Stimulated activated CD4-positive, alpha-beta T cell treated with anti-CD3 and anti-CD28 coated beads, Interleukin-12 subunit alpha, Interleukin-12 subunit beta, amount 100 ng/mL, for 4 hours (primary cell): Measurements from ENCODE around the gene MAN2C1.
"Not testable (repeated sequence)": the region's sequence is repeated elsewhere in the genome, so short reads cannot be mapped to it uniquely, and the experiment has no call there.

Experiments used
- DNase-seq: peaks from one replicate; pipeline ENCODE4 v3.0.0-alpha.2; 2020

The MAN2C1 gene

GRCh38 chr15:75342221-75342620 lies 26.2 kb downstream of the MAN2C1 start:
- DNase-seq: no peak

GRCh38 chr15:75339531-75340240 lies 28.7 kb downstream of the MAN2C1 start:
- no peak for DNase-seq

DNA sequence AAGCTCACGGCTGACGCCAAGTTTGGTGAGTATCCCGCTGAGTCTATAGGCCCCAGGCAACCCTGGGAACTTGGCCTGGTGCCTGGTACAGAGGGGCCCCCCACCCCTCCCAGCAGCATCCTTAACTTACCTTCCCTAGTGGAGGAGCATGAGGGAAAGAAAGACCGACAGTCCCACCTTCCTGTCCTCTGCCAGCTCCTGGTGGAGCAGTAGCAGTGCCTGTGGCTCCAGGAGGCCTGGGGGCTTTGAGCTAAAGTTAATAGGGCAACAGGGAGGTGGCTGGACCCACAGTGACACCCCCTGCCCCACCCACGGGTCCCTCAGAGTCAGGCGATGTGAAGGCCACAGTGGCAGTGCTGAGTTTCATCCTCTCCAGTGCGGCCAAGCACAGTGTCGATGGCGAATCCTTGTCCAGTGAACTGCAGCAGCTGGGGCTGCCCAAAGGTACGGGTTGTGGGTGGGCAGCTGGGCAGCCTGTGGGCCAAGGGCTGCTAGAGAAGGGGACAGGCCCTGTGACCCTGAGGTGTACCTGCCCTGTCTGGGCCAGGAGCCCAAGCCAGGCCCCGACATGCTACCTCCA lies 29.7 kb downstream of the MAN2C1 start:
- DNase-seq: no peak

DNA sequence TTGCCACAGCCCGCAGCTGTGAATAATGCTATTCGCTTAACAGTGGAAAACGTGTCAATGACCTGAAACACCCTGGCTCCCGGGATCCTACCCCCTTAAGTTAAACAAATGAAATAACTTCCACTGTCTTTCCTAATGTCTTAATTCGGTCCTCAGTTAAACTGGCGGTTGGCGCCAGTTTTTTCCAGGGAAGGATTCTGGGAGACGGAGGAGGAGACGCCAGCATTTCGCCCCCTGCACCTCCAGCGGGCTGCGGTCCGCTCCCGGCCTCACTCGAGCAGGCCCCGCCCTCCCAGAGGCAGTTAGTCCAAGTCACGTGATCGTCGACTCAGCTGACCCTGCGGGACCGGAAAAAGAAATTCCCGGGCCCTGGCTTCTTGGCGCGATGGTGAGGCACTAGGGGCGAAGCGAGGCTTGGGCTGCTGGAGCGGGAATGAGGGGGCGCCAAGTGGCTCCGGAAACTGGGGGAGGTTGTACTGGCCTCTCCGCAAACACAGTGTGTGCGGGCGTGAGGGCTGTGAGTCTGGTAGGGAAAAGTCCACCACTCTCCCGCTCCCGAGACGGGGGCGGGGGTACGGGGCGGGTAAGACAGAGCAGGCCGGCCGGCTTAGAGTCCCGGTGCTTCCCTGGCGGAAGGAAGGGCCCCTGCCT lies 32.6 kb downstream of the MAN2C1 start, which contains the start of gene COMMD4:
Gene COMMD4 (plus strand): TSS at position 359 of the 651 bp plus-strand sequence. CDS start 27 bp downstream, at position 386.
- DNase-seq: peak; percentile 82

DNA sequence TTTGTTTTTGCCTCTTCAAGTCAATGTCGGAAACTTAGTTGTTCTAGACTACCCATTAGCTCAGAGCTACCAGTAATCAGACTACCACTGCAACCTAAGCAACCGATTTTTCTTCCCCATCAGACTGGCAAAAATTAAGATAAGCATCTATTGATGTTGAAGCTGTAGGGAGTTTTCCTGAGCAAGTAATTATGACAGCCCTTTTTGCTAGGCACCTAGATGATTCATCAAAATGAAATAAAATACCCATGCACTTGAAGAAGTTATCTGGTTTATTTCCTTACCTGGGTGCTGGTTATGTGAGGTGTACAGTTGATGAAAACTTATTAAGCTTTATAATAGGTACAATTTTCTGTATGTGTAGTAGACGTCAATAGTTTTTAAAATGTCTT lies 33.1 kb downstream of the MAN2C1 start:
- no peak for DNase-seq

DNA sequence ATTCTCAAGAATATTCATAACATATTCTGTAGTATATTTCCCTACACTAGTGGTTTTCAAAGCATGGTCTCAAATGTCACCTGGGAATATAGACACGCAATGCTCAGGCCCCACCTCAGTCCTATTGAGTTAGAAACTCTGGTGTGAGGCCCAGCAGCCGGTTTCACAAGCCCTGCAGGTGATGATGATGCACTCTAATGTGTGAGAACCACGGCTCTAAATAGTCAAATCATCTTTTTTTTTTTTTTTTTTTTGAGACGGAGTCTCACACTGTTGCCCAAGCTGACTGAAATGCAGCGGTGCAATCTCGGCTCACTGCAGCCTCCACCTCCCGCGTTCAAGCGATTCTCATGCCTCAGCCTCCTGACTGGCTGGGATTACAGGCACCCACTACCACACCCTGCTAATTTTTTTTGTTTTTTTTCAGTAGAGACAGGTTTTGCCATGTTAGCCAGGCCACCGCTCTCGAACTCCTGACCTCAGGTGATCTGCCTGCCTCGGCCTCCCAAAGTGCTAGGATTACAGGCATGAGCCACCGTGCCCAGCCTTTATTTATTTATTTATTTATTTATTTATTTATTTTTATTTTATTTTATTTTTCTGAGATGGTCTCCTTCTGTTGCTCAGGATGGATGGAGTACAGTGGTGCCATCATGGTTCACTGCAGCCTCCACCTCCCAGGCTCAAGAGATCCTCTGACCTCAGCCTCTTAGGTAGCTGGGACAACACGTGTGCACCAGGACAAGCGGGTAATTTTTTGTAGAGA lies 34.6 kb downstream of the MAN2C1 start:
- DNase-seq: not testable (repeated sequence)

- not testable (repeated sequence) for DNase-seq
These were observed 36.3 kb downstream of the MAN2C1 start for GRCh38 chr15:75332093-75332492.

DNA sequence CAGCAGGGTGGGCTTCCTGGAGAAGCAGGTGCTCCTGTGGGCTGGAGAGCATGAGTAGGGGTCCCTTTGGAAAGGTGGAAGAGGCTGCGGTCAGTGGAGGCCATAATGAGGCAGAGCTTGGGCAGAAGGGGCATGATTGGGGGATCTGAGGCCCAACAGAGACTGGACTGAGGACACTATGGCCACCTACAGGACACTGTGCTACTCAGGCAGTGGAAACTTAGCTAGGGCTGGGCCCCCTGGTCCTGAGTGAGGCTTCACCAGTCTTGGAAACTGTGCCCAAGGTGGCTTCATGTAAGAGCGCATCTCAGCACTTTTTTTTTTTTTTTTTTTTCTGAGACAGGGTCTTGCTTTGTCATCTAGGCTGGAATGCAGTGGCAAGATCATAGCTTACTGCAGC lies 38.8 kb downstream of the MAN2C1 start:
- no peak for DNase-seq

DNA sequence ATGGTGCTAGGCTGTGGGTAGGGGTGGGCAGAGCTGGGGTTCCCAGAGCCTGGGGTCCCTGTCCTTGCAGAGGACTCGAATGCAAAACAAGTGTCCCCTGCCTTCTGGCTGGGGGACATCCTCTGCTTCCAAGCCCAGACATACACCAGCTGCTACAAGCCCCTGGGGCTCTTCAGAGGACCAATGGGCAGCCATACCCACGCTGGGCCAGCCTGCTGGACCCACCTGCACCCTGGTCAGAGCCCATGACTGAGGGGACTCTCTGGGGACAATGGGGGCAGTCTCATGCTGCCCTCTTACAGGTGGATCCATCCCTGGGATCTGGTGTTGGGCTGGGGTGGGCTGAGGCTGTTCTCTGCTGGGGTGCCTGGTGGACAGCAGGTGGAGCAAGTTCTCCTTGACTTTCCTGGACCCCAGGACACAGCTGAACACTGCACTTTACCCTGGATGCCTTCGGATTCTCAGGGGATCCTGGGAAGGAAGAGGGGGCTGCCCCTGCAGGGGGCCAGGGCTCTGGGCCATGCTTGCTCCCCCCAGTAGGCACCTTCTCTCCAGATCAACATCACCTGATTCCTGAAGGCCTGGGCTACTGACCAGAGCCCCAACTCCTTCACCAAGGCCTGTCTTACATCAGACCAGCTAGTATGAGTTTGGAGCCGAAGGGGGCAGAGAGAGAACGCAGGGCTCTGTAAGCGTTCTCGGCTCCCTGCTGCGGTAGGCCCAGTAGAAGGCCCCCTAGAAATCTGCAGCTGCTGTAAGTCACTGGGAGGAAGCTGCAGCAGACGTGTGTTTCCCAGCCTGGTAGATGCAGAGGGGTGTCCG lies 39.7 kb downstream of the MAN2C1 start:
- no peak for DNase-seq

- DNase-seq: no peak
These were observed 40.9 kb downstream of the MAN2C1 start for GRCh38 chr15:75327491-75327890.

GRCh38 chr15:75327005-75327404 lies 41.4 kb downstream of the MAN2C1 start:
- DNase-seq: no peak

DNA sequence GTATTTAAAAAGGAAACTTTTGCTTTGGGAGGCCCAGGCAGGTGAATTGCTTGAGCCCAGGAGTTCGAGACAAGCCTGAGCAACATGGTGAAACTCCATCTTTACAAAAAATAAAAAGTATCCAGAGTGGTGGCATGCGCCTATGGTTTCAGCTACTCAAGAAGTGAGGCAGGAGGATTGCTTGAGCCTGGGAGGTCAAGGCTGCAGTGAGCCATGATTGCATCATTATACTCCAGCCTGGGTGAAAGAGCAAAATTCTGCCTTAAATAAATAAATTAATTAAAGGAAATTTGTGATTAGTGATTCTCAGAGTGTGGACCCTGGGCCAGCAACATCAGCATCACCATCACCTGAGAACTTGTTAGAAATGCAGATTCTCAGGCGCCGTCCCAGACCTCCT lies 42.5 kb downstream of the MAN2C1 start:
- no peak for DNase-seq

GRCh38 chr15:75321711-75322110 lies 46.7 kb downstream of the MAN2C1 start:
- DNase-seq: no peak

GRCh38 chr15:75319231-75319897 lies 49.0 kb downstream of the MAN2C1 start:
- not testable (repeated sequence) for DNase-seq

GRCh38 chr15:75314552-75315290 lies 53.7 kb downstream of the MAN2C1 start:
- no peak for DNase-seq

- DNase-seq: no peak
These were observed 55.1 kb downstream of the MAN2C1 start for GRCh38 chr15:75313116-75313845.

GRCh38 chr15:75312548-75312947 lies 55.9 kb downstream of the MAN2C1 start:
- not testable (repeated sequence) for DNase-seq

DNA sequence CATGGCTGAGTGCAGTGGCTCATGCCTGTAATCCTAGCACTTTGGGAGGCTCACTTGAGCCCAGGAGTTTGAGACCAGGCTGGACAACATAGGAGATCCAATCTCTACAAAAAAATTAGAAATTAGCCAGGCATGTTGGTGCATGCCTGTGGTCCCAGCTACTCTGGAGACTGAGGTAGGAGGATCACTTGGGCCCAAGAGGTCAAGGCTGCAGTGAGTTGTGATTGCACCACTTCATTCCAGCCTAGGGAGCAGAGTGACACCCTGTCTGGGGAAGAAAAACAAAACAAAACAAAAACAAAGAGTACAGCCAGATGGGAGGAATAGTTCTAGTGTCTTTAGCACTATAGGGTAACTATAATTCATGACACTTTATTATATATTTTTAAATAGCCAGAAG lies 58.7 kb downstream of the MAN2C1 start:
- no peak for DNase-seq

DNA sequence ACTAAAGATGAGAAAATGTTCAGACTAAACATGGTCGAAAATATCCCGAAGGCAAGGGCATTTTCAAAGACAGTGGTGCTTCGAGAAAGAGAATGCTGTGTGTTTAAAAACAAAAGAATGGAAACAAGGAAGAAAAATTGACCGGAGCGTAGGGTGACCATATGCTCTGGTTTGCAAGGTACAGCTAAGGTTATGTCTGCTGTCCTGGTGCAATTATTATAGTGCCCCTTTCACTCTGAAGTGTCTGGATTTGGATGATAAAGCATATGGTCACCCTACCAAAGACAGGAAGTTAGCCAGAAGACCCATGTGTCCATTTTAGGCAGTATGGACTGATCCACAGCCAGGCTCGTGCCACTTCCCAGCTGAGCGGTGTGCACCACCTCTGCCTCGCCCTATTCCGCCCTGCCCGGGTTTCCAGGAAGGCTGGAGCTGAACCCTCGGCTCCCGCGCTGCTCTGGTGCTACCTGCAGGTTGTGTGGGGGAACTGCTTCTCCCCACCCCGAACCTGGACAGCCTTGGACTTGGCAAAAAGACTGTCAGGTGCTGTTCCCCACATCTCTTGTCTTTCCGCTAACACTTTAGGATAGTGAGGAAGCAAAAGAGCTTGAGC lies 60.5 kb downstream of the MAN2C1 start:
- no peak for DNase-seq

DNA sequence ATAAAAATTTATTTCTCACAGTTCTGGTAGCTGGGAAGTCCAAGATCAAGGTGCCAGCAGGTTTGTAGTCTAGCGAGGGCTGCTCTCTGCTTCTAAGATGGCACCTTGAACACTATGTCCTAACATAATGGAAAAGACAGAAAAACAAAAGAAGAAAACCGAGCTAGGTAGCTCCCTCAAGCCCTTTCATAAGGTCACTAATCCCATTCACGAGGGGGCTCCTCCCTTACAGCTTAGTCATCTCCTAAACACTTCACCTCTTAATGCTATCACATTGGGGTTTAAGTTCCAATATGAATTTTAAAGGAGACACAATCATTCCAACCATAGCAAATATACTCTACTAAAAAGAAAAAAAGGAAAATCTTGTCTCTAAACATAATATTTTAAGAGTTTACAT lies 62.2 kb downstream of the MAN2C1 start:
- DNase-seq: no peak
